WERI-Rb-1 (cell line): ENCODE data around the gene DOLPP1.

Source experiments
- DNase-seq: peaks from one replicate; pipeline ENCODE4 v3.0.0-alpha.2; 2020
- H3K27ac ChIP-seq: fragments of 250-450 bp; sonication (Bioruptor Pico); 2 replicates; pipeline ENCODE4 v1.5.1; 2020; ENCODE audit warnings: mild to moderate bottlenecking, moderate library complexity
- H3K27me3 ChIP-seq: fragments of 250-450 bp; sonication (Bioruptor Pico); 2 replicates; pipeline ENCODE4 v1.5.1; 2021; ENCODE audit warnings: mild to moderate bottlenecking, low read depth, moderate library complexity; ENCODE audit not compliant: insufficient read depth, severe bottlenecking
- H3K36me3 ChIP-seq: fragments of 250-450 bp; sonication (Bioruptor Pico); 2 replicates; pipeline ENCODE4 v1.5.1; 2020; ENCODE audit warnings: mild to moderate bottlenecking, moderate library complexity
- H3K4me3 ChIP-seq: 2 replicates; pipeline ENCODE4 v1.5.1; 2011; ENCODE audit warnings: low read depth, mild to moderate bottlenecking, control low read depth, low read length
- H3K9me3 ChIP-seq: fragments of 250-450 bp; sonication (Bioruptor Pico); 2 replicates; pipeline ENCODE4 v1.5.1; 2021; ENCODE audit warnings: mild to moderate bottlenecking, moderate library complexity; ENCODE audit not compliant: severe bottlenecking
- CTCF ChIP-seq: IDR thresholded peaks from 2 replicates; pipeline ENCODE4 v1.5.1; 2011; ENCODE audit warnings: low read depth, mild to moderate bottlenecking, control low read depth, inconsistent platforms, low read length

The DOLPP1 gene

DNA sequence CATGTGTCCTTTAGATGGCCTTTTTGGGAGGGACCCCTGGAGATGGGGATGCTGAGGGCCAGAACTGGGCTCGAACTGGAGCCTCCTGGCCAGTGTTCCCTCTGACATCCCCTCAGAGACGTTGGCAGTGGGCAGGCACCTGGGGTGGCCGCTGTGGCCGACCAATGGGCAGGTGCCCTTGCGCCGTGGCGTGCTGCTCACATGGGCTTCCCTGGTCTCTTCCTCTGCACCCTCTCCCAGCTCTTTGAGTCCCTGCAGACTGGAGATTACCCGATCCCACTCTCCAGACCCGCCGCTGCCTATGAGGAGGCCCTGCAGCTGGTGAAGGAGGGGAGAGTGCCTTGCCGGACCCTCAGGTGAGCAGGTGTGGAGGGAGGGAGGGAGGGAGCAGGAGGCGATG, 19.9 kb upstream of the DOLPP1 start:
- no peak overlapping the region for H3K4me3 ChIP-seq
- no peak overlapping the region for H3K27ac ChIP-seq
- DNase-seq, result no peak
- no peaks in the 10 kb centered on the region for H3K27me3 ChIP-seq
- H3K36me3 ChIP-seq, result peaks cover 49% of the 10 kb centered on the region
- H3K9me3 ChIP-seq, result no peaks in the 10 kb centered on the region
- TF ChIP-seq CTCF, result no peak

GRCh38 chr9:129063061-129063460, 17.9 kb upstream of the DOLPP1 start:
- Histone ChIP-seq H3K27me3 (no peaks in the 10 kb centered on the region), H3K4me3 (no peak overlapping the region), H3K27ac (no peak overlapping the region), H3K9me3 (no peaks in the 10 kb centered on the region), H3K36me3 (peaks cover 52% of the 10 kb centered on the region)
- DNase-seq, result no peak
- TF ChIP-seq CTCF, result no peak

GRCh38 chr9:129064499-129064908, 16.4 kb upstream of the DOLPP1 start:
- no peaks in the 10 kb centered on the region for H3K27me3 ChIP-seq
- DNase-seq, result no peak
- H3K4me3 ChIP-seq, result no peak overlapping the region
- no peak for TF ChIP-seq CTCF
- H3K27ac ChIP-seq, result no peak overlapping the region
- H3K9me3 ChIP-seq, result no peaks in the 10 kb centered on the region
- peaks cover 57% of the 10 kb centered on the region for H3K36me3 ChIP-seq

- no peak for DNase-seq
- no peaks in the 10 kb centered on the region for H3K9me3 ChIP-seq
- H3K27ac ChIP-seq, result no peak overlapping the region
- no peaks in the 10 kb centered on the region for H3K27me3 ChIP-seq
- H3K36me3 ChIP-seq, result peaks cover 61% of the 10 kb centered on the region
- no peak for TF ChIP-seq CTCF
- no peak overlapping the region for H3K4me3 ChIP-seq
Observed at GRCh38 chr9:129068110-129068509, 12.8 kb upstream of the DOLPP1 start.

- H3K27ac ChIP-seq, result peak overlapping the region; percentile 60
- peaks cover 52% of the 10 kb centered on the region for H3K36me3 ChIP-seq
- H3K4me3 ChIP-seq, result no peak overlapping the region
- no peaks in the 10 kb centered on the region for H3K27me3 ChIP-seq
- peak; percentile 84 for DNase-seq
- no peak for TF ChIP-seq CTCF
- H3K9me3 ChIP-seq, result no peaks in the 10 kb centered on the region
Observed at GRCh38 chr9:129068990-129069861, 11.7 kb upstream of the DOLPP1 start.
